Measurements from ENCODE around the gene SPRY2.

DNA sequence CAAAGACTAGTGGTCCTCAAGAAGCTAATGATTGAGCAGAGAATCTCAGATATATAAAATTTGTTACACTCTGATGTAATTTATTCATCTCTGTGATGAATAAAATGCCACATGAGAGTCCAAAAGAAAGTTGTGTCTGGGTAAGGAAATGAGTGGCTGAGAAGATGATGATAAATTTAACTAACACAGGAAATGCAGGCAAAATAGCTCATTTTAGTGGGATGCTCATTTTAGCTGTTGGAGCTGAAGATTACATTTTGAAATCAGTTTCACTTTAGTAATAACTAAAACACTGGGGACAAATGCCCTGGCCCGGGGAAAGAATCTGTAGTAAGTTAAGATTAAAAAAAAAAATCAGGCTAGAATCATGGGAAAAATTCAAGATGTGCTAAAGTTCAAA is 35.2 kb downstream of the SPRY2 start:
- no peak for TF ChIP-seq POLR2AphosphoS5 (IDR thresholded peaks at IDR 0.05)
- TF ChIP-seq CTCF (IDR thresholded peaks at IDR 0.05; ENCODE audit: poor library complexity, severe bottlenecking) = no peak
- TF ChIP-seq EP300 (conservative IDR thresholded peaks at IDR 0.05; ENCODE audit: poor library complexity, severe bottlenecking) = no peak
- no peak for TF ChIP-seq RAD21 (conservative IDR thresholded peaks at IDR 0.05)
- TF ChIP-seq SMC3 (conservative IDR thresholded peaks at IDR 0.05; ENCODE audit: poor library complexity) = no peak
- no peak for TF ChIP-seq EZH2 (IDR thresholded peaks at IDR 0.05; ENCODE audit: borderline replicate concordance, insufficient read depth, low read length, poor library complexity, severe bottlenecking)
- no peak for TF ChIP-seq TAF1 (IDR thresholded peaks at IDR 0.05; ENCODE audit: low read depth)
